ENCODE results near the gene ZFAND6.

ZFAND6 gene

DNA sequence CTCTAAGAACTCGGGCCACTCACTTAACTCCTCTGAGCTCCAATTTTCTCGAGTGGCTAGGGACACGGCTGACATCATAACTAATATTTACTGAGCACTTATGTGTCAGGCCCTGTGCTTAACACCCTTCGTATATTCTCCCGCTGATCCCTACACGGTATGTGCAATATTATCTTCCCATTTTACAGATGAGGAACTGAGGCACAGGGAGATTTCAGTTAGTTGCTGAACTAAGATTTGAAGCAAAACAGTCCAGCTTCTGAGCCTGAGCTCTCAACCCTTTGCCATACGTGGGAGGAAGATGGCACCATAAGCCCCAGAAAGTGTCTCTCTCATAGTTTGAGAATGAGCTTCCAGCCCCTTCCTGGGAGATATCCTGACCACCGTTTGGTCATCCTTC lies 112.9 kb downstream of the ZFAND6 start:
- H3K9me3 ChIP-seq (ENCODE audit: control insufficient read depth in 2 of 2, low read length in 2 of 2): no peaks in the 10 kb centered on the region
- no peaks in the 10 kb centered on the region for H3K27me3 ChIP-seq (ENCODE audit: control insufficient read depth in 2 of 2, insufficient read depth in 2 of 2, low read length in 2 of 2)
- H3K36me3 ChIP-seq (ENCODE audit: control insufficient read depth in 2 of 2, insufficient read depth in 2 of 2, low read length in 2 of 2): peaks cover 0 to 21% of the 10 kb centered on the region in 2 donors
- H3K4me3 ChIP-seq (ENCODE audit: low read length in 2 of 2): no peak overlapping the region
- H3K4me1 ChIP-seq (ENCODE audit: control insufficient read depth in 2 of 2, insufficient read depth in 2 of 2, low read length in 2 of 2): no peaks in the 10 kb centered on the region
- no peak overlapping the region for H3K27ac ChIP-seq (ENCODE audit: low read depth in 2 of 2, low read length in 2 of 2)
- H3K9ac ChIP-seq (ENCODE audit: low read depth in 1 of 2, low read length in 2 of 2): no peak overlapping the region

- Histone ChIP-seq H3K27me3 (ENCODE audit: control insufficient read depth in 2 of 2, insufficient read depth in 2 of 2, low read length in 2 of 2) (no peaks in the 10 kb centered on the region), H3K27ac (ENCODE audit: low read depth in 2 of 2, low read length in 2 of 2) (no peak overlapping the region), H3K4me1 (ENCODE audit: control insufficient read depth in 2 of 2, insufficient read depth in 2 of 2, low read length in 2 of 2) (no peaks in the 10 kb centered on the region), H3K36me3 (ENCODE audit: control insufficient read depth in 2 of 2, insufficient read depth in 2 of 2, low read length in 2 of 2) (peaks cover 0 to 19% of the 10 kb centered on the region in 2 donors), H3K4me3 (ENCODE audit: low read length in 2 of 2) (no peak overlapping the region), H3K9me3 (ENCODE audit: control insufficient read depth in 2 of 2, low read length in 2 of 2) (no peaks in the 10 kb centered on the region), H3K9ac (ENCODE audit: low read depth in 1 of 2, low read length in 2 of 2) (no peak overlapping the region)
Measured at GRCh38 chr15:80173022-80173759, 113.7 kb downstream of the ZFAND6 start.

GRCh38 chr15:80174017-80174746 lies 114.7 kb downstream of the ZFAND6 start:
- Histone ChIP-seq H3K27me3 (ENCODE audit: control insufficient read depth in 2 of 2, insufficient read depth in 2 of 2, low read length in 2 of 2) (no peaks in the 10 kb centered on the region), H3K4me3 (ENCODE audit: low read length in 2 of 2) (no peak overlapping the region), H3K9me3 (ENCODE audit: control insufficient read depth in 2 of 2, low read length in 2 of 2) (no peaks in the 10 kb centered on the region), H3K9ac (ENCODE audit: low read depth in 1 of 2, low read length in 2 of 2) (no peak overlapping the region), H3K27ac (ENCODE audit: low read depth in 2 of 2, low read length in 2 of 2) (no peak overlapping the region), H3K4me1 (ENCODE audit: control insufficient read depth in 2 of 2, insufficient read depth in 2 of 2, low read length in 2 of 2) (no peaks in the 10 kb centered on the region), H3K36me3 (ENCODE audit: control insufficient read depth in 2 of 2, insufficient read depth in 2 of 2, low read length in 2 of 2) (peaks cover 0 to 19% of the 10 kb centered on the region in 2 donors)

DNA sequence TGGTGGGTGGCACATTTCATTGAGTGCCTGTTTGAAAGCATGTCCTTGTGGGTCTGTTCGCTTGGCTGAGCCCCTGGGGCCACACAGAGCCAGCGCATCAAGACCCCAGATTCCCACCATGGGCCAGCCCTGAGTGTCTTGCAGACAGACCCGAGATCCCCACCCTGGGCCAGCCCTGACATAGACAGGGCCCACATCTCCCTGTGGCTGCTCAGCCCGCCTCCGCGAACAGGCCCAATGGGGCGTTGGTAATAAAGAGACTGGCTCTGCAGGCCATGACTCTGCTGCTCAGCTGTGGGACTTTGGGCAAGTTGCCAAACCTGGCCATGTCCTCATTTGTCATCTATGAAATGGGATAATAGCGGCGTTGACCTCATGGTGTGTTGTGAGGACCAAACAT lies 116.0 kb downstream of the ZFAND6 start:
- Histone ChIP-seq H3K9me3 (ENCODE audit: control insufficient read depth in 2 of 2, low read length in 2 of 2) (no peaks in the 10 kb centered on the region), H3K27me3 (ENCODE audit: control insufficient read depth in 2 of 2, insufficient read depth in 2 of 2, low read length in 2 of 2) (no peaks in the 10 kb centered on the region), H3K4me1 (ENCODE audit: control insufficient read depth in 2 of 2, insufficient read depth in 2 of 2, low read length in 2 of 2) (no peaks in the 10 kb centered on the region), H3K4me3 (ENCODE audit: low read length in 2 of 2) (no peak overlapping the region), H3K27ac (ENCODE audit: low read depth in 2 of 2, low read length in 2 of 2) (no peak overlapping the region), H3K9ac (ENCODE audit: low read depth in 1 of 2, low read length in 2 of 2) (no peak overlapping the region), H3K36me3 (ENCODE audit: control insufficient read depth in 2 of 2, insufficient read depth in 2 of 2, low read length in 2 of 2) (peaks cover 6 to 23% of the 10 kb centered on the region in 2 donors)

GRCh38 chr15:80176443-80176842 lies 117.0 kb downstream of the ZFAND6 start:
- Histone ChIP-seq H3K36me3 (ENCODE audit: control insufficient read depth in 2 of 2, insufficient read depth in 2 of 2, low read length in 2 of 2) (peaks cover 9 to 26% of the 10 kb centered on the region in 2 donors), H3K27ac (ENCODE audit: low read depth in 2 of 2, low read length in 2 of 2) (no peak overlapping the region), H3K9ac (ENCODE audit: low read depth in 1 of 2, low read length in 2 of 2) (no peak overlapping the region), H3K4me3 (ENCODE audit: low read length in 2 of 2) (no peak overlapping the region), H3K4me1 (ENCODE audit: control insufficient read depth in 2 of 2, insufficient read depth in 2 of 2, low read length in 2 of 2) (no peaks in the 10 kb centered on the region), H3K9me3 (ENCODE audit: control insufficient read depth in 2 of 2, low read length in 2 of 2) (no peaks in the 10 kb centered on the region), H3K27me3 (ENCODE audit: control insufficient read depth in 2 of 2, insufficient read depth in 2 of 2, low read length in 2 of 2) (no peaks in the 10 kb centered on the region)

DNA sequence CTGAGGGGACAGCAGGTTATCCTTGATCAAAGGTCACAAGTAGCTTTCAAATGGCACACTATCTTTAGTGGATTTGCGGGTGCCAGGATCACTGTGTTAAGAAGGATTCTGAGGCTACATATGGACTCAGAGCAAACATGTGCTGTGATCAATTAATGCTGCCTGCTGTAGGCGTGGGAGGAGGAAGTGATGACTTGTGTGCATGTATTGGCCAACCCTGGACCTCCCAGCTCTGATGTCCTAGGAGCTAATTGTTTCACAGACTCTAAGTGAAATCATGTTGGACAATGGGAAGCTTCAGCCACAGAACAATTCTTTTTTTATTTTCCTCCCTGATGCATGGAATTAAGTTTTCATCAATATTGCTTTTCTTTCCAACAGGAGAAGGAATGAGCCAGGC lies 117.7 kb downstream of the ZFAND6 start:
- Histone ChIP-seq H3K9ac (ENCODE audit: low read depth in 1 of 2, low read length in 2 of 2) (no peak overlapping the region), H3K27me3 (ENCODE audit: control insufficient read depth in 2 of 2, insufficient read depth in 2 of 2, low read length in 2 of 2) (no peaks in the 10 kb centered on the region), H3K36me3 (ENCODE audit: control insufficient read depth in 2 of 2, insufficient read depth in 2 of 2, low read length in 2 of 2) (peaks cover 9 to 31% of the 10 kb centered on the region in 2 donors), H3K27ac (ENCODE audit: low read depth in 2 of 2, low read length in 2 of 2) (no peak overlapping the region), H3K4me3 (ENCODE audit: low read length in 2 of 2) (no peak overlapping the region), H3K4me1 (ENCODE audit: control insufficient read depth in 2 of 2, insufficient read depth in 2 of 2, low read length in 2 of 2) (no peaks in the 10 kb centered on the region), H3K9me3 (ENCODE audit: control insufficient read depth in 2 of 2, low read length in 2 of 2) (no peaks in the 10 kb centered on the region)

- H3K27ac ChIP-seq (ENCODE audit: low read depth in 2 of 2, low read length in 2 of 2): peak overlapping the region in 1 of 2 donors; percentile 8
- H3K27me3 ChIP-seq (ENCODE audit: control insufficient read depth in 2 of 2, insufficient read depth in 2 of 2, low read length in 2 of 2): no peaks in the 10 kb centered on the region
- no peak overlapping the region for H3K4me3 ChIP-seq (ENCODE audit: low read length in 2 of 2)
- no peak overlapping the region for H3K9ac ChIP-seq (ENCODE audit: low read depth in 1 of 2, low read length in 2 of 2)
- no peaks in the 10 kb centered on the region for H3K4me1 ChIP-seq (ENCODE audit: control insufficient read depth in 2 of 2, insufficient read depth in 2 of 2, low read length in 2 of 2)
- peaks cover 9 to 31% of the 10 kb centered on the region in 2 donors for H3K36me3 ChIP-seq (ENCODE audit: control insufficient read depth in 2 of 2, insufficient read depth in 2 of 2, low read length in 2 of 2)
- no peaks in the 10 kb centered on the region for H3K9me3 ChIP-seq (ENCODE audit: control insufficient read depth in 2 of 2, low read length in 2 of 2)
Measured at GRCh38 chr15:80179025-80179759, 119.7 kb downstream of the ZFAND6 start.

GRCh38 chr15:80179935-80180334 lies 120.5 kb downstream of the ZFAND6 start:
- Histone ChIP-seq H3K4me3 (ENCODE audit: low read length in 2 of 2) (no peak overlapping the region), H3K27ac (ENCODE audit: low read depth in 2 of 2, low read length in 2 of 2) (no peak overlapping the region), H3K4me1 (ENCODE audit: control insufficient read depth in 2 of 2, insufficient read depth in 2 of 2, low read length in 2 of 2) (no peaks in the 10 kb centered on the region), H3K9ac (ENCODE audit: low read depth in 1 of 2, low read length in 2 of 2) (no peak overlapping the region), H3K36me3 (ENCODE audit: control insufficient read depth in 2 of 2, insufficient read depth in 2 of 2, low read length in 2 of 2) (peaks cover 9 to 33% of the 10 kb centered on the region in 2 donors), H3K9me3 (ENCODE audit: control insufficient read depth in 2 of 2, low read length in 2 of 2) (no peaks in the 10 kb centered on the region), H3K27me3 (ENCODE audit: control insufficient read depth in 2 of 2, insufficient read depth in 2 of 2, low read length in 2 of 2) (no peaks in the 10 kb centered on the region)

GRCh38 chr15:80180468-80180867 lies 121.0 kb downstream of the ZFAND6 start:
- Histone ChIP-seq H3K36me3 (ENCODE audit: control insufficient read depth in 2 of 2, insufficient read depth in 2 of 2, low read length in 2 of 2) (peaks cover 9 to 29% of the 10 kb centered on the region in 2 donors), H3K4me3 (ENCODE audit: low read length in 2 of 2) (no peak overlapping the region), H3K27me3 (ENCODE audit: control insufficient read depth in 2 of 2, insufficient read depth in 2 of 2, low read length in 2 of 2) (no peaks in the 10 kb centered on the region), H3K9me3 (ENCODE audit: control insufficient read depth in 2 of 2, low read length in 2 of 2) (no peaks in the 10 kb centered on the region), H3K4me1 (ENCODE audit: control insufficient read depth in 2 of 2, insufficient read depth in 2 of 2, low read length in 2 of 2) (no peaks in the 10 kb centered on the region), H3K9ac (ENCODE audit: low read depth in 1 of 2, low read length in 2 of 2) (no peak overlapping the region), H3K27ac (ENCODE audit: low read depth in 2 of 2, low read length in 2 of 2) (no peak overlapping the region)

DNA sequence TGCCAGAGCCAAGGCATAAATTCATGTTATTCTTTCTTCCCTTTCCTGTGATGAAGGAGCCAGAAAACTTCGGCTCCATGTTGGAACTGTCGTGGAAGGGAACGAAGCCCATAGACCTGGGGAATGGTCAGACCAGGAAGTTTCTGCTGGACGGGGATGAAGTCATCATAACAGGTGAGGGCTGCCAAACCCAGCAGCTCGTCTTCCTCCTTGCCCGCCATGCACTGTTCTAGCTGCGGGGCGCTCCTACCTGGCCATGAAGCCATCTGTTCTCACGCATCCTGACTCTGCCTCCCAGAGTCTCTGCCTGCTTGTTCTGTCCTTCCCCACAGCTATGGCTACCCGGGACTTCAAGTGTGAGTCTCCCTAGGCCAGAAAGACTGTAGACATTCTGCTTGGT lies 121.5 kb downstream of the ZFAND6 start:
- no peak overlapping the region for H3K4me3 ChIP-seq (ENCODE audit: low read length in 2 of 2)
- H3K36me3 ChIP-seq (ENCODE audit: control insufficient read depth in 2 of 2, insufficient read depth in 2 of 2, low read length in 2 of 2): peaks cover 9 to 29% of the 10 kb centered on the region in 2 donors
- H3K9ac ChIP-seq (ENCODE audit: low read depth in 1 of 2, low read length in 2 of 2): no peak overlapping the region
- no peaks in the 10 kb centered on the region for H3K4me1 ChIP-seq (ENCODE audit: control insufficient read depth in 2 of 2, insufficient read depth in 2 of 2, low read length in 2 of 2)
- H3K27me3 ChIP-seq (ENCODE audit: control insufficient read depth in 2 of 2, insufficient read depth in 2 of 2, low read length in 2 of 2): no peaks in the 10 kb centered on the region
- no peak overlapping the region for H3K27ac ChIP-seq (ENCODE audit: low read depth in 2 of 2, low read length in 2 of 2)
- H3K9me3 ChIP-seq (ENCODE audit: control insufficient read depth in 2 of 2, low read length in 2 of 2): no peaks in the 10 kb centered on the region
